ENCODE results near the gene AMOTL1.
"Not testable (repeated sequence)": the region's sequence is repeated elsewhere in the genome, so short reads cannot be mapped to it uniquely, and the experiment has no call there.

The AMOTL1 gene

DNA sequence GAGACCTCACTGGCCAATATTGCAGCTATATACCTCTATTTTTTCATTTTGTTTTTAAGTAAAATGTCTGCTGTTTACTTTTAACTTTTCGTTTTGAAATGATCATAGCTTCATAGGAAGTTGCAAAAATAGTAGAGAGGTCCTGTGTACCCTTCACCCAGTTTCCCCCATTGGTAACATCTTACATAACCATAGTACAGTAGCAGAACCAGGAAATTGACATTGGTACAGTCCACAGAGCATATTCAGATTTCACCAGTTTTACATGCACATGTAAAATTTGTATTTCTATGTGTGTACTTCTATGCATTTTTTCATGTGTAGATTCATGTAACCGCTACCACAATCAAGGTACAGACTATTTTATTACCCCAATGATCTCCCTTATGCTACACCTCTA is 3.8 kb downstream of the AMOTL1 start:
- DNase-seq: no peak

DNA sequence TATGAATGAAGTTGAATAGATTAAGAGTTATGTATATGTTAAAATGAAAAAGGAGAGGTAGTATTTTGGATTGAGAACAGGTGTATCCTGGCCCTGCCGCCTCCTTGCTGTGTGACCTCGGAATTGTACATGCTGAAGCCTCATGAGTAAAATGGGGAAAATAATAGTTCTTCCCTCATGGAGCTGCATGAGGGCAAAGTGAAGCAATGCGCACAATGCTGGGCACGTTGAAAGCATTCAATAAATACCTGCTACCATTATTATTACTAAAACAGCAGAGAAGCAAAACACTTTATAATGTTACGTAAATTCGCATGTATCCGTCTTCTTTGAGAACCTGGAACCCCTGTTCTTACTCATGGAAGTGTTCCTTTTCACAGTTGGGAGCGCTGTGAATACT is 5.7 kb downstream of the AMOTL1 start:
- DNase-seq: no peak

DNA sequence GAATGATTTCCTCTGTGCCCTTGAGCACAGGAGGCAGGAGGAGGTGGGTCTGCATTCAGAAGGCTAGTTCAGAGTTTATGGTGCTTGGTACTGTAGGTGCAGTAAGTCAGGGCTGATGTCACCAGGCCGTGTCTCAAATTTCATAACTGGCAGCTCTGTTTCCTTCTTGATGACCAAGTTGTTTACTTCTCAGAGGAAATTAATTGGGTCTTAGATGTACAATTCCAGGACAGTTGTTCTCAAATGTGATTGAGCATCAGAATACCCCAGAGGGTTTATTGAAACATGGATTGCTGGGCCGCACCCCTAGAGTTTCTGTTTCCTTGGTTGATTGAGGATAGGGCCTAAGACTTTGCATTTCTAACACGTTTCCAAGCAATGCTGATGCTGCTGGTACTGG is 6.2 kb downstream of the AMOTL1 start:
- no peak for DNase-seq

DNA sequence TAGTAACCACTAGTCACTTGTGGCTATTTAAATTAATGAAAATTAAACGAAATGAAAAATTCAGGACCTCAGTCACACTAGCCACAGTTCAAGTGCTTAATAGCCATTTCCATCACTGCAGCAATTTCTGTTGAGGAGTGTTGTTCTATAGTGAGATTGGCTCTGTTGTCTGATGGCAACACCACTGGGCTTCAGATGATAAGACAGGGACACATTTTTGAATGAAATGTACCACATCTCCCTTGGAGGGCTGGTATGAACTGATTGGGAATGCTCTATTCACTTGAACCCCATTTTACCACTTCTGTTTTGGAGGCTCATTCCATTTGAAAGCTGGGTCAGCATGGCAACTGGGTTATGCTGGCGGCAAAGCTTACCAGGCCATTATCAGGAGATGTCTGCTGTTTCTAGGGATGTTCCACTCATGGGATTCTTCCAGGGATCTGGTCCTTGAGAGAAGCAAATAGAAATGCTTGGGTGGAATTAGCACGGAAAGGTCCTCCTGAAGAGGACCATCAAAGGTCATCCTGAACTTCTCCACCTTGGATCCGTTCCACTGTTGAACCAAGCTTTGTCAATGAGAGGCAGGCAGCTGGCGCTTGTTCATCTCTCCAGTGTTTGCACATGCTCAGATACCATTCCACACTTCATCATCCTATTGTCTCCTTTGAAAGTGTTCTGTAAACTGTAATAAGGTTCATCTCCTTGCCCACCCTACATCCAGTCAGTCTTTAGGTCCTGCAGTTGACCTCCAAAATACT is 7.6 kb downstream of the AMOTL1 start:
- DNase-seq: peak; percentile 40

DNA sequence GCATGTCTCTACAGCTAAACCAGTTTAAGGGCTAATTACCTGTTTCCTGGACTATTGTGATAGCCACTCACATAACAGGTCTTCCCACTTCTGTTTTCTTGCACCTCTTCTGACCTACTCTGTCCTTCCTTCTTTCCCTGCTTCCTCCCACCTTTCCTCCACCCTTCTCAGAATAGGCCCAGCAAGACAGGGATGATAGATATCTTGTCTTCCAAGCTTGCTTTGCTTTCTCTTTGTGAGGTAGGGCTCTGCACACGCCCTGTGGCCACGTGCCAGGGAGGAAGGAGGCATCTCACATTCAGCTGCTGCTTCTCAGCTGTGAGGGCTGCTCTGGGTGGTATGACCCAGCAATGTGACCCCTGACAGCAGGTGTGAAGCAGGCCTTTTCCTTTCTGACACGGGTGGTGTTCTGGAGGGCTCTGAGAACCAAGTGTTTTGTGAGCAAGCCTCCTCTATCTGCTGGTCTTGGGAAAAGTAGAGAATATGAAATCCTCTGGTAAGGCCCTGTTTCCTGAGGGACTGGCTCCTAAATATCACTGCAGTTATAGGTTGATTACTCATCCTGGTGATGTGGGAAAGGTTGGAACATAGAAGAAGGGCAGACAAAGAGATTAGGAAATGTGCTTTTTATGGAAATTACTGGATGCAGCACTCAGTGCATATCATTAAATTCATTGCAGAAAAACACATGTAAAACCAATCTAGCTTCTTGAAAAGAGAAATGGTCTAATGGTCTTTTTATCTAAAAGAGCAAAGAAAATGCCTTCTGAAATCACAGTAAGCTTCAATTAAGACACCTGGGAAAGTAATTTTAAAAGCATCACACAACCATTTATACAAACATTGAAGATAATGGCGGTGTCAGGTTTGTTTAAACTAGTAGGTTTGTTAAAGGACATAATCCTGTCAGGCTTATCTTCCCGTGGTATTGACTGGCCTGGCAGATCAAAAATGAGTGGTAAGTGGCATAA is 8.5 kb downstream of the AMOTL1 start:
- DNase-seq: peak; percentile 74

DNA sequence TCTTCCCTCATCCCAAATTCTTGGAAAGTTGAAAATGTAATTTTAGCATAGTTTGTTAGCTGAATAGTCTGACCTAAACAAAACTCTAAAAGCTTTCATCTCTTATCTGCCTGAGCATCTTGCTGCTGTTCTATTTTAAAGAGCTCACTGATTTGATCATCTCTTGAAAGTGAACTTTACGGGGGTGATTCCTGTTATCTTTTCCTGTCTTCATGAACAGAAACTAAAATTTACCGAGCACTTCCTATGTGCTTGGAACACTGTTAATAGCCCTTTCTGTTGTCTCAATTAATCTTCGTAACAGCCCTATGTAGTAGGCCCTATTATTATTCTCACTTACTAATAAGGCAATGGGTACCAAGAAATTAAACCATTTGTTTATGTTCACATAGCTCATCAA is 12.3 kb downstream of the AMOTL1 start:
- no peak for DNase-seq

DNA sequence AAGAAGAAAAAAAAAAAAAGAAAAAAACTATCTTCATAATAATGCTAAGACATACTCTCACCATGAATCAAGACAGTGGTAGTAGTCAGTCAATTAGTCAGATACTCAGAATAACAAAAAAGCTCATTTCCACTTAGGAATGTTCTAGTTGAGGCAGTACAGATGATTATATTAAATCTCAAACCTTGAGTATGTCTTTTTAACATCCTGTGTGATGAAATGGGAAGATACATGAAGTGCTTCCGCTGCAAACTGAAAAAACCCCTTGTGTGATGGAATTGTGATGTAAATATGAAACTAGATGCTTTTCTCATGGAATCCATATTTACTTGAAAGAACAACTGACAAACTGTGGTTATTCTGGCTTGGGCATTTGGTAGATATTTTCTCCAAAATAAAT is 13.7 kb downstream of the AMOTL1 start:
- DNase-seq: no peak

DNA sequence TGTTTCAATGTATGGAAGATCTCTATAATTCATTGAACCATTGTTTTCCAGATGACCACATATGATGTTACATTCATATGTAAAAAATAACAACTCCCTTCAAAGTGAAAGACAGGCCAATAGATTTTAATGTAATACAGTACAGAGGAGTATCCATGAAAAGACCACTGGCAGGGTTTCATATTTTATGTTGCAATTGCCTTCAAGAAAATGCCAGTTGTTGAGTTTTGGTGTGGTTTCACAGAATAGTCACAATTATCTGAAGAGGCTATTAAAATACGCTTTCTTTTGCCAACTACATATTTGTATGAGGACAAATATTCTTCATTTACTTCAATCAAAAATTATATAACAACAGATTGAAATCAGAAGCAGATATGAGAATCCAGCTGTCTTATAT is 14.3 kb downstream of the AMOTL1 start:
- DNase-seq: no peak

DNA sequence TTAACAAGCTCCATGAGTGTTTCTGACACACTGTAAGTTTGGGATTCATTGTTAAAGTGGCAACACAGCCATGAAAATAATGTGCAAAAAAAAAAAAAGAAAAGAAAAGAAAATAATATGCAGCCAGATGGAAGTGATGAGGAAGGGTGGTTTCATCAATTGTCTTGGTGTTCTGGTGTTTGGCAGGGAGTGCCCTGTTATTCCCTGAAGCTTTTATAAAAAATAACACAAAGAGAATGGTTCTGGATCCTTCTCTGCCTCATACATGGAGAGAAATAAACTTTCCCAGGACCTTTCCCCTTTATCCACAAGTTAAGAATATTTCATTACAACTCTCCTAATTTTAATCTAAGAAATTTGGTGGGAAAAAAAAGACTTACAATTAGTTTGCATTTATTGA is 16.7 kb downstream of the AMOTL1 start:
- no peak for DNase-seq

DNA sequence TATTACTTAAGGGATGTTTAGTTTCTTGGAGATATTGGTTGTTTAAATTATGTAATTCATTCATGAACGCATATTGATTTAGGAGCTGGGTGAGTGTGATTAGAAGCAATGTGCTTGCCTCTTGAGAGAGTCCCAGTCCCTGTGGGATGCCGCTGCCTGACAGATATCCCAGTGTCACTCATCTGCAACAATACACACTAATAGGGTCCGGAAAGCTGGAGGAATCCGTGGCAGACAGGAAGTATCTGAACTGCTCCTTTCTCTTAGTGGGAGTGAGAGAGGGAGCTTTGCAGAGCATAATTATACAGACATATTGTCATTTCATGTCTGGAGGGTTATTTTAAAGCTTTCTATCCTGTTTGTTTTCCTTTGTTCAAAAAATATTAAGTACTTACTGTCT is 17.4 kb downstream of the AMOTL1 start:
- no peak for DNase-seq

DNA sequence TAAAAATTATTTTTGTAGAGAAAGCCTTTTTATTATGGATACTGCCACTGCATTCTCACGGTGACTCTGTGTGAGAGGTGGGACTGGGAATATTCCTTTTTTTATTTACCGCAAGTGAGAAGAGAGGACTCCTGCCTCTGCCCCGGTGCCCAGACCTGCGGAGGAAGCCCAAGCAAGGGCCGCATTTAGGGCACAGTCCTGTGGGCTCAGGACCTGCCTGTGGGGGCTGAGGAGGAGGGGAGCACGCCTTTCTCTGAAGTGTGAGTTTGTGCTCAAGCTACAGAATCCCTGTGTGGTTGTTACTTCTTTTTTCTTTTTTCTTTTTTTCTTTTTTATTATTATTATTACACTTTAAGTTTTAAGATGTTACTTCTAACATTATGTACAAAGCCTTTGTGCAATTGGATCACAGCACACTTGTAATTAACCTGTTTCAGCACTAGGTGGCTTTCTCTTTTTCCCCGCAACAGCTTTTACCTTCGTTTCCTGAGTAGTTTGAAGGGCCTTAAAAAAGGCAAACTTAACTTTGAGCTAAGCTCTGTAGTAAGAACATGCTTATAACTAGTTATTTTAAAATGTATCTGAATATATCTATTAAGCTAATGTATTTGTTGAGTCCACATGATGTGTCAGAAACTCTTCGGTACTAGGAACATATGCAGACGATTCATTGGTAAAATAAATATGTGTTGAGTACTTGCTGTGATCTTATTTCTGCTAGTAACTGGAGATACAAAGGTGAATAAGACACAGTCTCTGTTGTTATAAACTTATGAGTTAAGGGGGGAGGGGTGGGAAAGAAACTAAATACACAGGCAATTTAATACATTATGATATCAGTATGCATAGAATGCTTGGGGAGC is 18.3 kb downstream of the AMOTL1 start:
- no peak for DNase-seq

DNA sequence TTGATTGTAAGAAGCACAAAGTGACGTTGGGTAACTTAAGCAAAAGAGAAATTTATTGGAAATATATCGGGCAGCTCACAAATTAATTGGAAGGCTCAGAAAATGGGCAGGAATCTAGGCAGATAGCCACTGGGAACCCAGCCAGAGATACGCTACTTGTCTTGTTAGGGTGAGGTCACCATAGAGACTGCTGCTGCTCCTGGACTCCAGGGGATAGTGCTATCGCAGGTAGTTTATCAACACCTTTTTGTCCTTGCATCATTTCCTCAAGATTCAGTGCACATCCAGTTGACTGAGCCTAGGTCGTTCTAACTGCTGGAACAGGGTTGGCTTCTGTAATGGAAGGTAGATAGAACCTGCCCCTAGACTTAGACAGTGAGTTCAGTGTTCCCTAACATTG is 19.6 kb downstream of the AMOTL1 start:
- DNase-seq: no peak

DNA sequence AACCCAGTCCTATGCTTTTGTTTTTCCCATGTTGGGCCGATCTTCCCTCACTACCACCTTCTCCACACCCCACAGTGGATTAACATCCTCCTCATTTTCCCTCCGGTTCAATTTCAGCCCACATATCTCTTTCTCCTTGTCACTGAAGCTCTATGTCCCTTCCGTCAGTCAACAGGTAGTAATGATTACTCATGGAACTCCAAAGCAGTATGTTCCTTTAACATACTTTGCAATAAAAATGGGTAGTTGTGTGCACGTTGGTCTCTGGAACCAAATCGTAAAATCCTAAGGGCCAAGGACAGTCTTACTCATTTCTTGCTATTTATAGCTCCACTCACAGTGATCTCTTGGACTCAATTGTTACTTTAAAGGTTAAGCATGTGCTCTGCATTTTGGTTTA is 20.2 kb downstream of the AMOTL1 start:
- DNase-seq: no peak

DNA sequence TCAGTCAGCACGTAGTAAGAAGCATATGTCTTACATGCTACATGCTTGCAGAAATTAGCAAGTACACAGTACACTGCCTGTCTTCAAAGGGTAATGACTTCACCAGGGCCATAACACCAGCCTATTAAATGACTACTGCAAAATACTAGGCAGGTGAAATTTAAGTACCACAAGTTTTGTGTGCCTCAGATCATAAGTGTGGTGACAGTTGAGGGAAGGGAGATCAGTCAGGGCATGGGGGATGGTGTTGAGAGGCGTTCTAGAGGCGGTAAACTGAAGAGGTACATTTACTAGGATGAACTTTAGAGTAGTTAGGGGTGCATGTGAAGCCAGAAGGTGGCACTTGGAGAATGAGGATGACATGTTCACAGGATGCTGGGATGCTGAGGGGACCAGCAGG is 22.0 kb downstream of the AMOTL1 start:
- no peak for DNase-seq

DNA sequence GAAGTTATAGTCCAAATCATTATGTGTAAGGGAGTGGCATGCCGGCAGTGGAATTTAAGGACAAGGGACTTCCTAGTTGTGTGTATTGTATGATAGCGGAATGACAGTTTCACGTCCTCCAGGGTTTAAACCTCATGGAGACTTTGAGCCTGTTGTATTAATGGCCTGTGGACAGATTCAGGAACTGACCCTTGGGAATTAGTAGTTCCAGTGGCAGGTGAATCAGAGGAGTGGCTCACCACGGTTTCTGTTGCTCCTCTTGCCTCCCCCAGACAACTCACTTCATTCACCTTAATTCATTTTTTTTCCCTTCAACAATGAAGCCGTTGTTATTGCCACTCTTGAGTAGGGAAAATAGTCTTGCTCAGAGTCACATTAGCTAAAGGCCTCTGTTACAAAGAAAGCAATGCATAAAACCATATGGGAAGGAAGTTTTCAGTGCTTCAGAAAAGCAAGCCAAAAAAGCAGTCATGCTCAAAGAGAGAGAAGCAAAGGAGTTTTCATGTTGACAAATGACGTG is 22.6 kb downstream of the AMOTL1 start:
- DNase-seq: no peak

DNA sequence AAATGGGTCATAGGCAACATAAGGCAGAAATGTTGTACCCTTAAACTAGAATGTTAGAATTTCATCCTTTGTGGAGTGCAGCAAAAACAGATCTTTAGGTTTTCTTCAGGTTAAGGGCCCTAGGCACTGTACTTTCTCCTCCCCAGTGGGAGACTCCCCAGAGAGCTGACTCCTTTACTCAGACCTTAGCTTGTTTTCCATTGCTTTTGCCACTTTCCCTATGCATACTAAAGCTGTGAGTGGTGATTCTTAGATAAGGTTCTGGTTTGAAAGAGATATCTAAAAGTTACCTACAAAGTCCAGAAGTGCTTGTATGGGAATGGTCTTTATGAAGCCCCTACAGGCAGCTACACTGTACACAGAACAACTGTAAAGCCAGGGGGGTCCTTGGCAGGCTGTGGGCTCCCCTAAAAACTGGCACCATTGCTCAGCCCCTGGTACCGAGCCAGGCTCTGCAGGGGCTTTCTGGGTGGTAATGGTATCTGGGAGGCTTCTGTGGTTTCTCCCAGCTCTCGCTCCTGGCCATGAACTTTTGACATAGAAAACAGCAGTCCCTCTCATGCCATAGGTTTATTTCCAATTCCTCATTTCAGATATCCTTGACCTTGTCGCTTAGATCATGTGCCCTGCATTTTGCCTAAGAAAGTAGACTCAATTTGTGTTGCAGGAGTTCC is 23.2 kb downstream of the AMOTL1 start:
- no peak for DNase-seq

DNA sequence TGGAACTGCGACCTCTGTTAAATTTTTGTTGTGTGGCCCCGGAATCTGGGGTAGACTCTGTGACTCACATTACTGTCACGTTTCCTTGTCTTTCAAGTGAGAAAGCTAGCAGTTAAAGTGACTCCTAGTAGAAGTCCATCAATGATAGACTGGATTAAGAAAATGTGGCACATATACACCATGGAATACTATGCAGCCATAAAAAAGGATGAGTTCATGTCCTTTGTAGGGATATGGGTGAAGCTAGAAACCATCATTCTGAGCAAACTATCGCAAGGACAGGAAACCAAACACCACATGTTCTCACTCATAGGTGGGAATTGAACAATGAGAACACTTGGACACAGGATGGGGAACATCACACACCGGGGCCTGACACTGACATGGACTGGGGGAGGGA is 23.8 kb downstream of the AMOTL1 start:
- not testable (repeated sequence) for DNase-seq

DNA sequence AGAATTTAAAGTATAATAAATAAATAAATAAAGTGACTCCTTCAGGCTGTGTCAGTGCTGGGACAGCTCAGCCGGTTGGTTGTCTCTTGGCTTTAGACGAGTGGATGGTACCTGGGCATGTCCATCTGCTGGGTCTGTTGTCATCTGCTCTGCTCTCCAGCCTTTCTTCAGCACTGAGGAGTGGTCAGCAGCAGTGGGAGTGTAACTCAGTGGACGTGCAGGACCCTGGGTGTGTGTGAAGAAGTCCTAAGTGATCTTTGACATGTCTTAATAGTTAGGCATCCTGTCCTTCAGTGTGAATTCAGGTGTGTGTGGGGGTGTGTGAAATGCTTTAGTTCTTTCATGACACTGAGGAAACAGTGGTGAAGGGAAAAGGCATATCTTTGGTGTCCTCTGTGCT is 24.3 kb downstream of the AMOTL1 start:
- DNase-seq: no peak

DNA sequence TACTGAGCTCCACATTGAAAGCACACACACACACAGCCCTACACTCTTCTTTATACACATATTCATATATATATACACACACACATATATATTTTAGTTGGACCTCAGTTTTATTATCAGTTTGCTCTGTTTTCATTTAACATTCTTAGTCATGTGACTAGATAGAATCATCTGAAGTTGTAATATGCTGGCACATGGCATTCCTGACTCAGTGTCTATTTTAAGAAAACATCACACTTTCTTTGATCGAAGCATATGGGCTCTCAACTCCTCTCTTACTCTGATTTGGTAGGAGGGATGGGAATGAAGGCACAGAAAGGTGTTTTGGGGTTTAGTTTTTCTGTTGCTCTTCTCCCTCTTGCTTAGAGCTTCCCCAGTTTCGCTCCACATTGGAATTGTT is 24.8 kb downstream of the AMOTL1 start:
- no peak for DNase-seq

DNA sequence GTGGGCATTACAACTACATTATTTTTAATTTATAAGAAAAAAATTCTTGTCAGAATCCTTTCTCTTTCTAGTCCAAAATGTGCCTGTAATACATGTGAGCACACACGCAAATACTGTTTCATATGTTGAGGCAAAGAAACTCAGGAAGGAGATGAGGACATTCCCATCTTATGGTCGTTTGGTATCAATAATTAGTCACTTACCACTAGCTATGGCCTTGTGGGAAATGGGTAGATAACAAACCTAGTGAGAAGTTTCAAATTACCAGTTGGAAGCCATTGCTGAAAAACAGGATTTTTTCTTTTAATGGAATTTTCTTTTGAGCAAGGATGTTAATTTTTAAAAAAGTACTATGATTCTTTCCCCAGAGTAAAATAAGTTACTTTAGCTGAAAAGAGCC is 25.7 kb downstream of the AMOTL1 start:
- DNase-seq: no peak

DNA sequence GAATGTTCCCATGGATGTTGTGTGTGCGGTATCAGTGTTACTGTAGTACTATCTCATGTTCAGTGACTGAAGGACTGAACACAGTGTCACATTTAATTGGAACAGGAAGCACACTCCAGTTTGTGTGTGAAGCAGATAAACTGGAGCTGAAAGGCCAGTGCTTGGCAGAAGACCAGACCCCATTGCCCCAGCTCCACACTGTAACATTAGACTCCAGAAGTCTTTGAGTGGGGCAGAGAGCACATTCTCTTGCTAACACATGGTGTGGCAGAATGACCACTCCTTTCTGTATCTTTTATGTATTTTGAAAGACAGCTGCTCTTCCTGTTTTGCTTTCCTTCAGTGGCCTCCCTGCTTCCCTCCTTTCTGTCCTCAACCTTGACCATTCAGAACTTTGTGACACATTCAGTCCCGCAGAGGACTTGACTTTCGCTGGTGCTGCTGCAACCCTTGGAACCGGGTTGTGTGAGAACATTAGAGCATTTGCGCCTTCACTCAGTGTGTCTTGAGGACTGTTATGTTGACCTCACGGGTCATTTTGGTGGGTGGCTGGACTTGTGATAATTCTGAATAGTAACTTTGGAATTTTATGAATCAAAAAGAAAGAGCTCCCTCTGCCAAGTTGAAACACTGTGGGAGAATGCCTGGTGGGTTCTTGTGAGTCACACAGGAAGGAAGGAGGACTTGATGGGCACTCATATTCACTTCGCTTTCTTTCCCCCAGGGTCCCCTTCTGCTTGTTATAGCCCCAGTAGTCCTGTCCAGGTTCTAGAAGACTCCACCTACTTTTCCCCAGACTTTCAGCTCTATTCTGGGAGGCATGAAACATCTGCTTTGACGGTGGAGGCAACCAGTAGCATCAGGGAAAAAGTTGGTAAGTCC is 26.4 kb downstream of the AMOTL1 start:
- no peak for DNase-seq
